HEK293 (cell line): ENCODE data around the gene SAXO1.
A peak's percentile ranks its signal among the peaks of the same experiment; 100 is the strongest.

Experiments used
- SETDB1 ChIP-seq: IDR thresholded peaks from one replicate; pipeline ENCODE4 v1.6.1; 2017; ENCODE audit warnings: mild to moderate bottlenecking, low read length, moderate library complexity, mixed read lengths; ENCODE audit not compliant: insufficient read length
- ZBTB20 ChIP-seq: fragments of 450-650 bp; formaldehyde crosslinking; IDR thresholded peaks from 2 replicates; pipeline ENCODE4 v1.5.1; 2016; ENCODE audit warnings: missing biosample characterization, missing genetic modification characterization
- ZEB2 ChIP-seq: fragments of 450-650 bp; formaldehyde crosslinking; IDR thresholded peaks from 2 replicates; pipeline ENCODE4 v1.5.1; 2016; ENCODE audit warnings: missing biosample characterization, missing genetic modification characterization
- ZNF169 ChIP-seq: fragments of 450-650 bp; formaldehyde crosslinking; IDR thresholded peaks from 2 replicates; pipeline ENCODE4 v1.5.1; 2016; ENCODE audit warnings: missing biosample characterization, missing genetic modification characterization
- ZNF211 ChIP-seq: fragments of 450-650 bp; formaldehyde crosslinking; IDR thresholded peaks from 2 replicates; pipeline ENCODE4 v1.5.1; 2016; ENCODE audit warnings: low read depth, missing biosample characterization, missing genetic modification characterization
- ZNF555 ChIP-seq: fragments of 450-650 bp; formaldehyde crosslinking; conservative IDR thresholded peaks from 2 replicates; pipeline ENCODE4 v1.5.1; 2017; ENCODE audit warnings: missing biosample characterization, mild to moderate bottlenecking, missing genetic modification characterization, inconsistent platforms
- ZNF626 ChIP-seq: fragments of 450-650 bp; sonication (Bioruptor Pico); formaldehyde crosslinking; IDR thresholded peaks from 2 replicates; pipeline ENCODE4 v1.5.1; 2018; ENCODE audit warnings: missing biosample characterization, missing genetic modification characterization, inconsistent platforms
- ZNF660 ChIP-seq: fragments of 450-650 bp; IDR thresholded peaks from 2 replicates; pipeline ENCODE4 v1.5.1; 2018; ENCODE audit warnings: missing biosample characterization, mild to moderate bottlenecking, missing genetic modification characterization
- ZNF76 ChIP-seq: fragments of 450-650 bp; formaldehyde crosslinking; IDR thresholded peaks from 2 replicates; pipeline ENCODE4; 2016; ENCODE audit warnings: low read depth, missing biosample characterization, missing genetic modification characterization, borderline replicate concordance
- TF ChIP-seq, protein P1 (sequence below): fragments of 450-650 bp; formaldehyde crosslinking; IDR thresholded peaks from 2 replicates; pipeline ENCODE4 v1.5.1; 2016; ENCODE audit warnings: missing biosample characterization, missing genetic modification characterization
- TF ChIP-seq, protein P2 (sequence below): fragments of 450-650 bp; formaldehyde crosslinking; IDR thresholded peaks from 2 replicates; pipeline ENCODE4 v1.5.1; 2016; ENCODE audit warnings: missing biosample characterization, missing genetic modification characterization, low read depth
- TF ChIP-seq, protein P3 (sequence below): fragments of 450-650 bp; IDR thresholded peaks from 2 replicates; pipeline ENCODE4 v1.5.1; 2018; ENCODE audit warnings: missing biosample characterization, mild to moderate bottlenecking, missing genetic modification characterization
- TF ChIP-seq, protein P4 (sequence below): fragments of 450-650 bp; formaldehyde crosslinking; IDR thresholded peaks from 2 replicates; pipeline ENCODE4 v1.5.1; 2016; ENCODE audit warnings: missing biosample characterization, missing genetic modification characterization
- TF ChIP-seq, protein P5 (sequence below): fragments of 450-650 bp; formaldehyde crosslinking; IDR thresholded peaks from 2 replicates; pipeline ENCODE4 v1.5.1; 2016; ENCODE audit warnings: missing biosample characterization, missing genetic modification characterization
- TF ChIP-seq, protein P6 (sequence below): fragments of 450-650 bp; formaldehyde crosslinking; IDR thresholded peaks from 2 replicates; pipeline ENCODE4 v1.5.1; 2016; ENCODE audit warnings: missing biosample characterization, missing genetic modification characterization
- TF ChIP-seq, protein P7 (sequence below): fragments of 450-650 bp; formaldehyde crosslinking; IDR thresholded peaks from 2 replicates; pipeline ENCODE4 v1.5.1; 2017; ENCODE audit warnings: missing biosample characterization, mild to moderate bottlenecking, missing genetic modification characterization, moderate library complexity

The SAXO1 gene

DNA sequence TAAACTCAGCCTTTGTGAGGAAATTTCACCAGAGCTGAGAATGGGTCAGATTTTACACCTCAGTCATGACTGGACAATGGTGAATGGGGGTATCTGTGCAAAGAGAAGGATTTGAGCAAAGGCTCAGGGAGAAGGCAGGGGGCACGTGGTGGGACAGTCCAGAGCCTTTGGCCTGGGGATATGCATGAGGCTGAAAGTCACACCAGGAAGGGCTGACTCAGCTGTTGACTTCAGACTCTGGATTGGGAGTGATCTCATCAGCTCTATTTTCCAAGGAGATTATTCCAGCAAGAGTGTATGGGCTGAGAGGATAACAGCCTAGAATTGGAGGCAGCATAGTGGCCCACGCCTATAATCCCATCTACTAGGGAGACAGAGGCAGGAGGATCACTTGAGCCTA lies 53.6 kb downstream of the SAXO1 start (continued):
- no peak for TF ChIP-seq ZNF626 (tag by site-specific recombination)
- TF ChIP-seq, protein P1, sequence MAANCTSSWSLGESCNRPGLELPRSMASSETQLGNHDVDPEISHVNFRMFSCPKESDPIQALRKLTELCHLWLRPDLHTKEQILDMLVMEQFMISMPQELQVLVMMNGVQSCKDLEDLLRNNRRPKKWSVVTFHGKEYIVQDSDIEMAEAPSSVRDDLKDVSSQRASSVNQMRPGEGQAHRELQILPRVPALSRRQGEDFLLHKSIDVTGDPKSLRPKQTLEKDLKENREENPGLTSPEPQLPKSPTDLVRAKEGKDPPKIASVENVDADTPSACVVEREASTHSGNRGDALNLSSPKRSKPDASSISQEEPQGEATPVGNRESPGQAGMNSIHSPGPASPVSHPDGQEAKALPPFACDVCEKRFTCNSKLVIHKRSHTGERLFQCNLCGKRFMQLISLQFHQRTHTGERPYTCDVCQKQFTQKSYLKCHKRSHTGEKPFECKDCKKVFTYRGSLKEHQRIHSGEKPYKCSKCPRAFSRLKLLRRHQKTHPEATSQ (tag by site-specific recombination), result no peak
- no peak; the same call in 1 of the 2 replicates for TF ChIP-seq ZEB2 (tag by site-specific recombination)
- TF ChIP-seq, protein P2, sequence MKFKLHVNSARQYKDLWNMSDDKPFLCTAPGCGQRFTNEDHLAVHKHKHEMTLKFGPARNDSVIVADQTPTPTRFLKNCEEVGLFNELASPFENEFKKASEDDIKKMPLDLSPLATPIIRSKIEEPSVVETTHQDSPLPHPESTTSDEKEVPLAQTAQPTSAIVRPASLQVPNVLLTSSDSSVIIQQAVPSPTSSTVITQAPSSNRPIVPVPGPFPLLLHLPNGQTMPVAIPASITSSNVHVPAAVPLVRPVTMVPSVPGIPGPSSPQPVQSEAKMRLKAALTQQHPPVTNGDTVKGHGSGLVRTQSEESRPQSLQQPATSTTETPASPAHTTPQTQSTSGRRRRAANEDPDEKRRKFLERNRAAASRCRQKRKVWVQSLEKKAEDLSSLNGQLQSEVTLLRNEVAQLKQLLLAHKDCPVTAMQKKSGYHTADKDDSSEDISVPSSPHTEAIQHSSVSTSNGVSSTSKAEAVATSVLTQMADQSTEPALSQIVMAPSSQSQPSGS, result 0 out of 2 replicates have a peak, but pooled peaks have one; percentile 10
- no peak for TF ChIP-seq ZNF211 (tag by site-specific recombination)
- TF ChIP-seq, protein P3, sequence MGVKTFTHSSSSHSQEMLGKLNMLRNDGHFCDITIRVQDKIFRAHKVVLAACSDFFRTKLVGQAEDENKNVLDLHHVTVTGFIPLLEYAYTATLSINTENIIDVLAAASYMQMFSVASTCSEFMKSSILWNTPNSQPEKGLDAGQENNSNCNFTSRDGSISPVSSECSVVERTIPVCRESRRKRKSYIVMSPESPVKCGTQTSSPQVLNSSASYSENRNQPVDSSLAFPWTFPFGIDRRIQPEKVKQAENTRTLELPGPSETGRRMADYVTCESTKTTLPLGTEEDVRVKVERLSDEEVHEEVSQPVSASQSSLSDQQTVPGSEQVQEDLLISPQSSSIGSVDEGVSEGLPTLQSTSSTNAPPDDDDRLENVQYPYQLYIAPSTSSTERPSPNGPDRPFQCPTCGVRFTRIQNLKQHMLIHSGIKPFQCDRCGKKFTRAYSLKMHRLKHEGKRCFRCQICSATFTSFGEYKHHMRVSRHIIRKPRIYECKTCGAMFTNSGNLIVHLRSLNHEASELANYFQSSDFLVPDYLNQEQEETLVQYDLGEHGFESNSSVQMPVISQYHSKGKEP (tag by site-specific recombination), result no peak
- TF ChIP-seq ZNF76 (tag by site-specific recombination), result no peak
- TF ChIP-seq, protein P4, sequence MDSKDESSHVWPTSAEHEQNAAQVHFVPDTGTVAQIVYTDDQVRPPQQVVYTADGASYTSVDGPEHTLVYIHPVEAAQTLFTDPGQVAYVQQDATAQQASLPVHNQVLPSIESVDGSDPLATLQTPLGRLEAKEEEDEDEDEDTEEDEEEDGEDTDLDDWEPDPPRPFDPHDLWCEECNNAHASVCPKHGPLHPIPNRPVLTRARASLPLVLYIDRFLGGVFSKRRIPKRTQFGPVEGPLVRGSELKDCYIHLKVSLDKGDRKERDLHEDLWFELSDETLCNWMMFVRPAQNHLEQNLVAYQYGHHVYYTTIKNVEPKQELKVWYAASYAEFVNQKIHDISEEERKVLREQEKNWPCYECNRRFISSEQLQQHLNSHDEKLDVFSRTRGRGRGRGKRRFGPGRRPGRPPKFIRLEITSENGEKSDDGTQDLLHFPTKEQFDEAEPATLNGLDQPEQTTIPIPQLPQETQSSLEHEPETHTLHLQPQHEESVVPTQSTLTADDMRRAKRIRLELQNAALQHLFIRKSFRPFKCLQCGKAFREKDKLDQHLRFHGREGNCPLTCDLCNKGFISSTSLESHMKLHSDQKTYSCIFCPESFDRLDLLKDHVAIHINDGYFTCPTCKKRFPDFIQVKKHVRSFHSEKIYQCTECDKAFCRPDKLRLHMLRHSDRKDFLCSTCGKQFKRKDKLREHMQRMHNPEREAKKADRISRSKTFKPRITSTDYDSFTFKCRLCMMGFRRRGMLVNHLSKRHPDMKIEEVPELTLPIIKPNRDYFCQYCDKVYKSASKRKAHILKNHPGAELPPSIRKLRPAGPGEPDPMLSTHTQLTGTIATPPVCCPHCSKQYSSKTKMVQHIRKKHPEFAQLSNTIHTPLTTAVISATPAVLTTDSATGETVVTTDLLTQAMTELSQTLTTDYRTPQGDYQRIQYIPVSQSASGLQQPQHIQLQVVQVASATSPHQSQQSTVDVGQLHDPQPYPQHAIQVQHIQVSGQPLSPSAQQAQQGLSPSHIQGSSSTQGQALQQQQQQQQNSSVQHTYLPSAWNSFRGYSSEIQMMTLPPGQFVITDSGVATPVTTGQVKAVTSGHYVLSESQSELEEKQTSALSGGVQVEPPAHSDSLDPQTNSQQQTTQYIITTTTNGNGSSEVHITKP, result peak; percentile 61
- TF ChIP-seq, protein P5, sequence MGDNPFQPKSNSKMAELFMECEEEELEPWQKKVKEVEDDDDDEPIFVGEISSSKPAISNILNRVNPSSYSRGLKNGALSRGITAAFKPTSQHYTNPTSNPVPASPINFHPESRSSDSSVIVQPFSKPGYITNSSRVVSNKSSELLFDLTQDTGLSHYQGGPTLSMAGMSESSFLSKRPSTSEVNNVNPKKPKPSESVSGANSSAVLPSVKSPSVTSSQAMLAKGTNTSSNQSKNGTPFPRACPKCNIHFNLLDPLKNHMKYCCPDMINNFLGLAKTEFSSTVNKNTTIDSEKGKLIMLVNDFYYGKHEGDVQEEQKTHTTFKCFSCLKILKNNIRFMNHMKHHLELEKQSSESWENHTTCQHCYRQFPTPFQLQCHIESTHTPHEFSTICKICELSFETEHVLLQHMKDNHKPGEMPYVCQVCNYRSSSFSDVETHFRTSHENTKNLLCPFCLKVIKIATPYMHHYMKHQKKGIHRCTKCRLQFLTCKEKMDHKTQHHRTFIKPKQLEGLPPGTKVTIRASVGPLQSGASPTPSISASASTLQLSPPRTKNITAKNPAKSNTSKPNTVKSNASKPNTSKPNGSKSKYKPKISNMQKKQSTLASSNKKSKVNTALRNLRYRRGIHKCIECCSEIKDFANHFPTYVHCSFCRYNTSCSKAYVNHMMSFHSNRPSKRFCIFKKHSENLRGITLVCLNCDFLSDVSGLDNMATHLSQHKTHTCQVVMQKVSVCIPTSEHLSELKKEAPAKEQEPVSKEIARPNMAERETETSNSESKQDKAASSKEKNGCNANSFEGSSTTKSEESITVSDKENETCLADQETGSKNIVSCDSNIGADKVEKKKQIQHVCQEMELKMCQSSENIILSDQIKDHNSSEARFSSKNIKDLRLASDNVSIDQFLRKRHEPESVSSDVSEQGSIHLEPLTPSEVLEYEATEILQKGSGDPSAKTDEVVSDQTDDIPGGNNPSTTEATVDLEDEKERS (tag by site-specific recombination), result no peak
- TF ChIP-seq ZNF169, result no peak
- TF ChIP-seq ZBTB20 (tag by site-specific recombination), result peak; percentile 46; the same call in 1 of the 2 replicates
- TF ChIP-seq, protein P6, sequence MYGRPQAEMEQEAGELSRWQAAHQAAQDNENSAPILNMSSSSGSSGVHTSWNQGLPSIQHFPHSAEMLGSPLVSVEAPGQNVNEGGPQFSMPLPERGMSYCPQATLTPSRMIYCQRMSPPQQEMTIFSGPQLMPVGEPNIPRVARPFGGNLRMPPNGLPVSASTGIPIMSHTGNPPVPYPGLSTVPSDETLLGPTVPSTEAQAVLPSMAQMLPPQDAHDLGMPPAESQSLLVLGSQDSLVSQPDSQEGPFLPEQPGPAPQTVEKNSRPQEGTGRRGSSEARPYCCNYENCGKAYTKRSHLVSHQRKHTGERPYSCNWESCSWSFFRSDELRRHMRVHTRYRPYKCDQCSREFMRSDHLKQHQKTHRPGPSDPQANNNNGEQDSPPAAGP (tag by site-specific recombination), result 0 out of 2 replicates have a peak, but pooled peaks have one; percentile 20
- no peak for TF ChIP-seq ZNF555 (tag by site-specific recombination)
- TF ChIP-seq ZNF660 (tag by site-specific recombination), result peak; percentile 56; the same call in 1 of the 2 replicates
- TF ChIP-seq, protein P7, sequence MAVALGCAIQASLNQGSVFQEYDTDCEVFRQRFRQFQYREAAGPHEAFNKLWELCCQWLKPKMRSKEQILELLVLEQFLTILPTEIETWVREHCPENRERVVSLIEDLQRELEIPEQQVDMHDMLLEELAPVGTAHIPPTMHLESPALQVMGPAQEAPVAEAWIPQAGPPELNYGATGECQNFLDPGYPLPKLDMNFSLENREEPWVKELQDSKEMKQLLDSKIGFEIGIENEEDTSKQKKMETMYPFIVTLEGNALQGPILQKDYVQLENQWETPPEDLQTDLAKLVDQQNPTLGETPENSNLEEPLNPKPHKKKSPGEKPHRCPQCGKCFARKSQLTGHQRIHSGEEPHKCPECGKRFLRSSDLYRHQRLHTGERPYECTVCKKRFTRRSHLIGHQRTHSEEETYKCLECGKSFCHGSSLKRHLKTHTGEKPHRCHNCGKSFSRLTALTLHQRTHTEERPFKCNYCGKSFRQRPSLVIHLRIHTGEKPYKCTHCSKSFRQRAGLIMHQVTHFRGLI (tag by site-specific recombination), result no peak
- TF ChIP-seq SETDB1, result no peak
- TF ChIP-seq, all 188 proteins: peak for 15
